Measurements from ENCODE around the gene VPS4B. TPM values are rescaled to one million over a fixed set of nuclear protein-coding genes. Genes with fewer than 3 reads are reported as not detected.

Gene VPS4B
- total and polyA plus RNA-seq, 10 of the 15 experiments (the other 5 are each of a cell fraction or from before 2014, with no cell fraction given) = 21.4 to 37.6 (median 29.8) TPM

DNA sequence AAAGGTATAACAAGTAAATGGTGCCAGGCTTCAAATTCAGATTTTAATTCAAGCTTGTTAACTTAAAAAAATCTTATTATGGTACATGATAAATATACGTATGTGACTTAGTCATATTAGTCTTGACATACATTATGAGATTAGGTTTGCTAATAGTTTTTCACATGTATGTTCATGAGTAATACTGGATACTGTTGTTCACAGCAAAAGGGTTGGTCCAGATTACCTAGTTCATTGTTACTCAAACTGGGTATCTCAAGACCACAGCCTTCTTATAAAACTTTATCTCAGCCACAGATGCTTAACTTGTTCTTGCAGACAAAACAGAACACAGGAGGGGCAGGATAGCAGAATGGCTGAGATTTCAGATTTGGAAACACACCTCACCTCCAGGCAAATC, 26.8 kb downstream of the VPS4B start (continued):
- TF ChIP-seq ETV6 (conservative IDR thresholded peaks at IDR 0.05 in 1 of 2, IDR thresholded peaks at IDR 0.05 in 1 of 2; ENCODE audit: borderline replicate concordance in 1 of 2, low read depth in 1 of 2) (no peak), TAF1 (IDR thresholded peaks at IDR 0.05; ENCODE audit: borderline replicate concordance, low read depth, low read length) (no peak), EZH2 (IDR thresholded peaks at IDR 0.05; ENCODE audit: borderline replicate concordance, control insufficient read depth, low read depth, low read length) (no peak), MEF2B (IDR thresholded peaks at IDR 0.05; ENCODE audit: partially characterized antibody, poor library complexity, severe bottlenecking) (no peak), SIX5 (IDR thresholded peaks at IDR 0.05; ENCODE audit: low read depth, low read length, severe bottlenecking) (no peak), PML (IDR thresholded peaks at IDR 0.05; ENCODE audit: low read length) (no peak)
- TF ChIP-seq, protein P1, sequence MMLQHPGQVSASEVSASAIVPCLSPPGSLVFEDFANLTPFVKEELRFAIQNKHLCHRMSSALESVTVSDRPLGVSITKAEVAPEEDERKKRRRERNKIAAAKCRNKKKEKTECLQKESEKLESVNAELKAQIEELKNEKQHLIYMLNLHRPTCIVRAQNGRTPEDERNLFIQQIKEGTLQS (IDR thresholded peaks at IDR 0.05; ENCODE audit: borderline replicate concordance, extremely low read depth, low read depth, low read length) = no peak
- TF ChIP-seq, protein P2, sequence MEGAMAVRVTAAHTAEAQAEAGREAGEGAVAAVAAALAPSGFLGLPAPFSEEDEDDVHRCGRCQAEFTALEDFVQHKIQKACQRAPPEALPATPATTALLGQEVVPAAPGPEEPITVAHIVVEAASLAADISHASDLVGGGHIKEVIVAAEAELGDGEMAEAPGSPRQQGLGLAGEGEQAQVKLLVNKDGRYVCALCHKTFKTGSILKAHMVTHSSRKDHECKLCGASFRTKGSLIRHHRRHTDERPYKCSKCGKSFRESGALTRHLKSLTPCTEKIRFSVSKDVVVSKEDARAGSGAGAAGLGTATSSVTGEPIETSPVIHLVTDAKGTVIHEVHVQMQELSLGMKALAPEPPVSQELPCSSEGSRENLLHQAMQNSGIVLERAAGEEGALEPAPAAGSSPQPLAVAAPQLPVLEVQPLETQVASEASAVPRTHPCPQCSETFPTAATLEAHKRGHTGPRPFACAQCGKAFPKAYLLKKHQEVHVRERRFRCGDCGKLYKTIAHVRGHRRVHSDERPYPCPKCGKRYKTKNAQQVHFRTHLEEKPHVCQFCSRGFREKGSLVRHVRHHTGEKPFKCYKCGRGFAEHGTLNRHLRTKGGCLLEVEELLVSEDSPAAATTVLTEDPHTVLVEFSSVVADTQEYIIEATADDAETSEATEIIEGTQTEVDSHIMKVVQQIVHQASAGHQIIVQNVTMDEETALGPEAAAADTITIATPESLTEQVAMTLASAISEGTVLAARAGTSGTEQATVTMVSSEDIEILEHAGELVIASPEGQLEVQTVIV (IDR thresholded peaks at IDR 0.05; ENCODE audit: borderline replicate concordance, partially characterized antibody) = no peak

DNA sequence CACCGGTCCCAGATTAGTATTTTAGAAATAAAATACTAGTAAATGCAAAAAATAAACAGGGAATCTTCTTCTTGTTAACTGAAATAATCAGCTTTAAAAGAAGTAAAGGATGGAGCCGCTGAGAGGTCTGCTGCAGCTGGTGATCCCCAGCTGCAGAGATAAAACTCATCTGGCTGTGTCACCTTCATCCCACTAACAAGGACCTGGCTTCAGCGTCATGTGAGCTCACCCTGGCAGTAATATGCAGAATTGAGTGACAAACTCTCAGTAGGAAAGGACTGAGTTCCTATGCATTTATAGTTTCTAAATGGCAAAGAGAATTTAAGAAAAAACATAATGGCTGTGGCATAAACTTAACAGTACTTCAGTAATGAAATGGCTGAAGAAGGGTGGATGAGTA, 27.3 kb downstream of the VPS4B start:
- SMC1A ChIA-PET (ENCODE audit: uncharacterized antibody, unreplicated experiment) = interaction anchor here (0.8 to 1.9 kb wide), 6 partner anchors 10 to 32 kb away, joined by 3 to 5 read pairs (median 4); no protein-coding TSS in a partner anchor
- FAIRE-seq (no peak), ATAC-seq (no peak), DNase-seq (ENCODE audit: low read depth, low spot score) (no peak)
- no peak overlapping the region for H3K27ac ChIP-seq (ENCODE audit: control insufficient read depth, insufficient read depth)
- CTCF ChIA-PET = interaction anchor here (0.7 to 1.2 kb wide), 3 partner anchors 15 to 44 kb away, joined by 3 to 7 read pairs (median 3); no protein-coding TSS in a partner anchor
- H3K27me3 ChIP-seq (replicated peaks in 1 of 2; ENCODE audit: control insufficient read depth in 2 of 2, insufficient read depth in 2 of 2, low read length in 1 of 2) = no peaks in the 10 kb centered on the region
- peaks cover 1 to 37% of the 10 kb centered on the region in 2 experiments for H3K36me3 ChIP-seq (ENCODE audit: control insufficient read depth in 2 of 2, insufficient read depth in 2 of 2, low read length in 1 of 2)
- no peaks in the 10 kb centered on the region for H3K79me2 ChIP-seq (ENCODE audit: control insufficient read depth, insufficient read depth, low read length)
- H4K20me1 ChIP-seq (ENCODE audit: control insufficient read depth, insufficient read depth) = no peaks in the 10 kb centered on the region
- in situ Hi-C loops (cut with MboI) (no loop called here), intact Hi-C loops (cut with micrococcal nuclease; ENCODE audit: unreplicated experiment) (no loop called here)
- RAD21 ChIA-PET (ENCODE audit: unreplicated experiment) = no interaction called here
- H3K4me3 ChIP-seq = no peak overlapping the region
- no peaks in the 10 kb centered on the region for H3K9me3 ChIP-seq (replicated peaks; ENCODE audit: control insufficient read depth, insufficient read depth, low read length)
- 85% methylated on average over 3 of the region's 3 CpGs for WGBS (ENCODE audit: insufficient coverage, insufficient replicate concordance, low lambda C conversion rate, missing lambda C conversion rate)
- BruUV-seq (replicated peaks) = no TSS peak
- H3K9ac ChIP-seq (ENCODE audit: control insufficient read depth, insufficient read depth, low read length) = no peak overlapping the region
- H3K4me1 ChIP-seq (ENCODE audit: control insufficient read depth, insufficient read depth, low read length) = no peaks in the 10 kb centered on the region
- no peak overlapping the region for H2AFZ ChIP-seq (ENCODE audit: control insufficient read depth, low read depth, low read length)
- POLR2A ChIA-PET = interaction anchor here (1.5 kb wide), 1 partner anchor 12 kb away, joined by 3 read pairs; no protein-coding TSS in a partner anchor
- no peak overlapping the region for H3K4me2 ChIP-seq (ENCODE audit: control insufficient read depth, insufficient read depth)
- no peak for TF ChIP-seq CHD1 (IDR thresholded peaks at IDR 0.05; ENCODE audit: low read depth, low read length)
- TF ChIP-seq HDGF (IDR thresholded peaks at IDR 0.05) = no peak
- TF ChIP-seq SMAD1 (IDR thresholded peaks at IDR 0.05; ENCODE audit: low read depth, partially characterized antibody) = no peak
- TF ChIP-seq, protein P3, sequence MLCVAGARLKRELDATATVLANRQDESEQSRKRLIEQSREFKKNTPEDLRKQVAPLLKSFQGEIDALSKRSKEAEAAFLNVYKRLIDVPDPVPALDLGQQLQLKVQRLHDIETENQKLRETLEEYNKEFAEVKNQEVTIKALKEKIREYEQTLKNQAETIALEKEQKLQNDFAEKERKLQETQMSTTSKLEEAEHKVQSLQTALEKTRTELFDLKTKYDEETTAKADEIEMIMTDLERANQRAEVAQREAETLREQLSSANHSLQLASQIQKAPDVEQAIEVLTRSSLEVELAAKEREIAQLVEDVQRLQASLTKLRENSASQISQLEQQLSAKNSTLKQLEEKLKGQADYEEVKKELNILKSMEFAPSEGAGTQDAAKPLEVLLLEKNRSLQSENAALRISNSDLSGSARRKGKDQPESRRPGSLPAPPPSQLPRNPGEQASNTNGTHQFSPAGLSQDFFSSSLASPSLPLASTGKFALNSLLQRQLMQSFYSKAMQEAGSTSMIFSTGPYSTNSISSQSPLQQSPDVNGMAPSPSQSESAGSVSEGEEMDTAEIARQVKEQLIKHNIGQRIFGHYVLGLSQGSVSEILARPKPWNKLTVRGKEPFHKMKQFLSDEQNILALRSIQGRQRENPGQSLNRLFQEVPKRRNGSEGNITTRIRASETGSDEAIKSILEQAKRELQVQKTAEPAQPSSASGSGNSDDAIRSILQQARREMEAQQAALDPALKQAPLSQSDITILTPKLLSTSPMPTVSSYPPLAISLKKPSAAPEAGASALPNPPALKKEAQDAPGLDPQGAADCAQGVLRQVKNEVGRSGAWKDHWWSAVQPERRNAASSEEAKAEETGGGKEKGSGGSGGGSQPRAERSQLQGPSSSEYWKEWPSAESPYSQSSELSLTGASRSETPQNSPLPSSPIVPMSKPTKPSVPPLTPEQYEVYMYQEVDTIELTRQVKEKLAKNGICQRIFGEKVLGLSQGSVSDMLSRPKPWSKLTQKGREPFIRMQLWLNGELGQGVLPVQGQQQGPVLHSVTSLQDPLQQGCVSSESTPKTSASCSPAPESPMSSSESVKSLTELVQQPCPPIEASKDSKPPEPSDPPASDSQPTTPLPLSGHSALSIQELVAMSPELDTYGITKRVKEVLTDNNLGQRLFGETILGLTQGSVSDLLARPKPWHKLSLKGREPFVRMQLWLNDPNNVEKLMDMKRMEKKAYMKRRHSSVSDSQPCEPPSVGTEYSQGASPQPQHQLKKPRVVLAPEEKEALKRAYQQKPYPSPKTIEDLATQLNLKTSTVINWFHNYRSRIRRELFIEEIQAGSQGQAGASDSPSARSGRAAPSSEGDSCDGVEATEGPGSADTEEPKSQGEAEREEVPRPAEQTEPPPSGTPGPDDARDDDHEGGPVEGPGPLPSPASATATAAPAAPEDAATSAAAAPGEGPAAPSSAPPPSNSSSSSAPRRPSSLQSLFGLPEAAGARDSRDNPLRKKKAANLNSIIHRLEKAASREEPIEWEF (IDR thresholded peaks at IDR 0.05; ENCODE audit: insufficient replicate concordance, low read depth, low read length) = no peak
- no peak for TF ChIP-seq SRF (IDR thresholded peaks at IDR 0.05; ENCODE audit: low read depth in 2 of 2, low read length in 2 of 2)

Data from GM12878 (cell line).